Measurements from ENCODE around the gene INPP5D. TPM values are rescaled to one million over a fixed set of nuclear protein-coding genes. Genes with fewer than 3 reads are reported as not detected.

The INPP5D gene
- total and polyA plus RNA-seq, 5 donors from 2014 or later = 56.9 to 278 (median 69.9) TPM

GRCh38 chr2:233087713-233088112, 27.6 kb downstream of the INPP5D start:
- peak overlapping the region in 2 of 4 donors; percentile 5 to 28 for H3K4me3 Mint-ChIP-seq
- peaks cover 10% of the 10 kb centered on the region for H3K27me3 Mint-ChIP-seq
- H3K27ac Mint-ChIP-seq = peak overlapping the region; percentile 86 to 100 (median 89)
- H3K36me3 Mint-ChIP-seq = peaks cover 48% of the 10 kb centered on the region
- Histone ChIP-seq H3K27ac (ENCODE audit: insufficient read depth, low read length, poor library complexity, severe bottlenecking) (peak overlapping the region; percentile 89), H3K9me3 (ENCODE audit: control insufficient read depth in 2 of 2, low read length in 2 of 2) (no peaks in the 10 kb centered on the region), H3K4me1 (ENCODE audit: control insufficient read depth, insufficient read depth, low read length, poor library complexity, severe bottlenecking) (peaks cover 61% of the 10 kb centered on the region), H3K4me3 (ENCODE audit: low read depth, low read length) (no peak overlapping the region), H3K27me3 (ENCODE audit: control insufficient read depth, insufficient read depth, low read length) (no peaks in the 10 kb centered on the region), H3K36me3 (ENCODE audit: control insufficient read depth, insufficient read depth, low read length) (peaks cover 39% of the 10 kb centered on the region)
- DNase-seq (no peak), ATAC-seq (ENCODE audit: low read depth in 2 of 2) (no peak)
- peaks cover 0 to 3% (median 0%) of the 10 kb centered on the region in 7 donors for H3K9me3 Mint-ChIP-seq
- peaks cover 26 to 85% (median 55%) of the 10 kb centered on the region in 4 donors for H3K4me1 Mint-ChIP-seq

- H3K36me3 ChIP-seq (ENCODE audit: control insufficient read depth, insufficient read depth, low read length) = peaks cover 45% of the 10 kb centered on the region
- H3K9me3 ChIP-seq (ENCODE audit: control insufficient read depth in 2 of 2, low read length in 2 of 2) = no peaks in the 10 kb centered on the region
- DNase-seq = no peak
- Mint-ChIP-seq H3K36me3 (peaks cover 44% of the 10 kb centered on the region), H3K9me3 (peaks cover 0 to 3% (median 0%) of the 10 kb centered on the region in 7 donors), H3K27me3 (peaks cover 8% of the 10 kb centered on the region), H3K27ac (peak overlapping the region; percentile 20 to 100 (median 89)), H3K4me3 (no peak overlapping the region), H3K4me1 (peaks cover 25 to 85% (median 58%) of the 10 kb centered on the region in 4 donors)
- ATAC-seq (ENCODE audit: low read depth in 2 of 2) = no peak
- no peak overlapping the region for H3K27ac ChIP-seq (ENCODE audit: insufficient read depth, low read length, poor library complexity, severe bottlenecking)
- H3K4me1 ChIP-seq (ENCODE audit: control insufficient read depth, insufficient read depth, low read length, poor library complexity, severe bottlenecking) = peaks cover 55% of the 10 kb centered on the region
- no peaks in the 10 kb centered on the region for H3K27me3 ChIP-seq (ENCODE audit: control insufficient read depth, insufficient read depth, low read length)
- no peak overlapping the region for H3K4me3 ChIP-seq (ENCODE audit: low read depth, low read length)
Measured at GRCh38 chr2:233088972-233089345, 28.8 kb downstream of the INPP5D start.

GRCh38 chr2:233089851-233090250, 29.7 kb downstream of the INPP5D start:
- ATAC-seq (ENCODE audit: low read depth in 2 of 2) (no peak), DNase-seq (no peak)
- Histone ChIP-seq H3K36me3 (ENCODE audit: control insufficient read depth, insufficient read depth, low read length) (peaks cover 45% of the 10 kb centered on the region), H3K27me3 (ENCODE audit: control insufficient read depth, insufficient read depth, low read length) (no peaks in the 10 kb centered on the region), H3K9me3 (ENCODE audit: control insufficient read depth in 2 of 2, low read length in 2 of 2) (no peaks in the 10 kb centered on the region), H3K4me1 (ENCODE audit: control insufficient read depth, insufficient read depth, low read length, poor library complexity, severe bottlenecking) (peaks cover 51% of the 10 kb centered on the region), H3K4me3 (ENCODE audit: low read depth, low read length) (no peak overlapping the region), H3K27ac (ENCODE audit: insufficient read depth, low read length, poor library complexity, severe bottlenecking) (no peak overlapping the region)
- H3K27ac Mint-ChIP-seq = peak overlapping the region; percentile 20 to 91 (median 67)
- no peak overlapping the region for H3K4me3 Mint-ChIP-seq
- peaks cover 4% of the 10 kb centered on the region for H3K27me3 Mint-ChIP-seq
- peaks cover 39% of the 10 kb centered on the region for H3K36me3 Mint-ChIP-seq
- H3K4me1 Mint-ChIP-seq = peaks cover 22 to 84% (median 60%) of the 10 kb centered on the region in 4 donors
- H3K9me3 Mint-ChIP-seq = peaks cover 0 to 3% (median 0%) of the 10 kb centered on the region in 7 donors

- Mint-ChIP-seq H3K9me3 (peaks cover 0 to 3% (median 0%) of the 10 kb centered on the region in 7 donors), H3K4me3 (peak overlapping the region in 2 of 4 donors; percentile 37 to 64), H3K4me1 (peaks cover 20 to 78% (median 60%) of the 10 kb centered on the region in 4 donors), H3K27me3 (no peaks in the 10 kb centered on the region), H3K27ac (peak overlapping the region; percentile 75 to 91 (median 81)), H3K36me3 (peaks cover 38% of the 10 kb centered on the region)
- H3K9me3 ChIP-seq (ENCODE audit: control insufficient read depth in 2 of 2, low read length in 2 of 2) = no peaks in the 10 kb centered on the region
- H3K27ac ChIP-seq (ENCODE audit: insufficient read depth, low read length, poor library complexity, severe bottlenecking) = no peak overlapping the region
- H3K36me3 ChIP-seq (ENCODE audit: control insufficient read depth, insufficient read depth, low read length) = peaks cover 48% of the 10 kb centered on the region
- H3K4me3 ChIP-seq (ENCODE audit: low read depth, low read length) = no peak overlapping the region
- DNase-seq (no peak), ATAC-seq (ENCODE audit: low read depth in 2 of 2) (no peak)
- H3K4me1 ChIP-seq (ENCODE audit: control insufficient read depth, insufficient read depth, low read length, poor library complexity, severe bottlenecking) = peaks cover 41% of the 10 kb centered on the region
- no peaks in the 10 kb centered on the region for H3K27me3 ChIP-seq (ENCODE audit: control insufficient read depth, insufficient read depth, low read length)
Measured at GRCh38 chr2:233090879-233091278, 30.7 kb downstream of the INPP5D start.

DNA sequence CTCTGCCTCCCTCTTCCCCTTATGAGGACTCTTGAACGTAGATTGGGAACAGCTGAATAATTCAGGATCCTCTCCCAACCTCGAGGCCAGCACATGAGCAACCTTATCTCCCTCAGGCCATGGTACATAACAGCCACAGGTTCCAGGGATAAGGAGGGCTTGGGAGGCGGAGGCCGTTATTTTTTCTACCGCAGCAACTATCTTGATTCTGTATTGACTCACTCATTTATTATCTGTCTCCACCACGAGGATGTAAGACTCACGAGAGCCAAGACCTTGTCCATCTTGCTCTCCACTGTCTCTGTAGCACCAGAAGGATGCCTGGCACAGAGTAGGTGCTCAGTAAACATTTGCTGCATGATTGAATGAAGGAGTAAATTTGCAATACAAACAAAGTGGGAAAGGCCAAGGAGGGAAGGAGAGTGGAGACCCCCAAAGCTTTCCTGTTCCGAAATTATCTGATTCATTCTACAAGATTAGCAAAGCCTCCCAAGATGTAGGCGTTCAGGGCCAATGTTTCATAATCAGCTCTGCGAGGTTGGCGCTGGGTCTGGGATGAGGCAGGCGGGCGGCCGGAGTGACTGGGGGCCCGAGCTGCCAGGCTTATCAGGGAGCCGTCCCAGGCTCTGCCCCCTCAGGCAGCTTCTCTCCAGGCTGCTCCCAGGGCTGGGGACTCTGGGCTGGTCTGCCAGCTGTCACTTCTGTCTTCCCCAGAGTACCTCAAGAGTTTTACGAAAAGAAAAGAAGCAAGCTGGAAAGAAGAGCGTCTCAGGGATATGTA, 31.6 kb downstream of the INPP5D start:
- Mint-ChIP-seq H3K9me3 (peaks cover 0 to 3% (median 0%) of the 10 kb centered on the region in 7 donors), H3K27me3 (no peaks in the 10 kb centered on the region), H3K27ac (peak overlapping the region; percentile 87 to 93 (median 91)), H3K4me1 (peaks cover 17 to 78% (median 62%) of the 10 kb centered on the region in 4 donors), H3K36me3 (peaks cover 41% of the 10 kb centered on the region), H3K4me3 (peak overlapping the region in 3 of 4 donors; percentile 10 to 64 (median 63))
- ATAC-seq (ENCODE audit: low read depth in 2 of 2) (no peak), DNase-seq (no peak)
- Histone ChIP-seq H3K27ac (ENCODE audit: insufficient read depth, low read length, poor library complexity, severe bottlenecking) (peak overlapping the region; percentile 25), H3K4me3 (ENCODE audit: low read depth, low read length) (no peak overlapping the region), H3K4me1 (ENCODE audit: control insufficient read depth, insufficient read depth, low read length, poor library complexity, severe bottlenecking) (peaks cover 33% of the 10 kb centered on the region), H3K27me3 (ENCODE audit: control insufficient read depth, insufficient read depth, low read length) (no peaks in the 10 kb centered on the region), H3K36me3 (ENCODE audit: control insufficient read depth, insufficient read depth, low read length) (peaks cover 48% of the 10 kb centered on the region), H3K9me3 (ENCODE audit: control insufficient read depth in 2 of 2, low read length in 2 of 2) (no peaks in the 10 kb centered on the region)

DNA sequence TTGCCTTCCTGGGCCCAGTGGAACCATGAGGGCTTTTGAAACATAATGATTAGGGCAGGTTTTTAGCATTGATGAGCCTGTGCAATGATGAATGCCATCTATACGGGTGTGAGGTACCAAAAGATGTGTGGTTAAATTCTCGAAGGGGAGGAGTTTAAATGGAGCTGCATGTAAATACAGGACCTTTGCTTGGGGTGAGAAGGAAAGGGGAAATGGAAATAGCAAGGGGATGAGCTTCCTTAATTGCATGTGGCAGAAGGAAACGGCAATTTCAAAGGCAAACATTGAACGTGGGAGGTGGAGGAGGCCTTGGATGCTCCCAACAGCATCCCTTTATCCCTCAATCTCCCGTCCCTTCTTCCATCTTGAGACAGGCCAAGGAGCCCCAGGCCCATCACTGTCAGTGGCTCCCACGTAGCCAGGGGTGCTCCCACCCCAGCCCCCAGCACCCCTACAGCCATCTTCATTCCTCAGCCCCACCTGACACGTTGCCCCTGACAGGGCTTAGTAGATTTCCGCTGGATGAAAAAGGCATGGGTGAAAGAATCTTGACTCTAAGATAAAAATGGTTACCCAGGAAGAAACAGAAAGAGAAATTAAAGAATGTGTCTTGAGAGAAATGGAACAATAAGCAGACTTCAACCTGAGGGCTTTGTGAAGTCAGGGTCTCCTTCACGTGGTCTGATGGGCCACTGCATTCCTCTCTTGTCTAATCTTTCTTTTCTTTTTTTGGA, 32.5 kb downstream of the INPP5D start:
- Histone ChIP-seq H3K27me3 (ENCODE audit: control insufficient read depth, insufficient read depth, low read length) (no peaks in the 10 kb centered on the region), H3K4me3 (ENCODE audit: low read depth, low read length) (peak overlapping the region; percentile 16), H3K36me3 (ENCODE audit: control insufficient read depth, insufficient read depth, low read length) (peaks cover 50% of the 10 kb centered on the region), H3K9me3 (ENCODE audit: control insufficient read depth in 2 of 2, low read length in 2 of 2) (no peaks in the 10 kb centered on the region), H3K27ac (ENCODE audit: insufficient read depth, low read length, poor library complexity, severe bottlenecking) (peak overlapping the region; percentile 35), H3K4me1 (ENCODE audit: control insufficient read depth, insufficient read depth, low read length, poor library complexity, severe bottlenecking) (peaks cover 30% of the 10 kb centered on the region)
- H3K4me3 Mint-ChIP-seq = peak overlapping the region; percentile 7 to 64 (median 36)
- H3K27me3 Mint-ChIP-seq = no peaks in the 10 kb centered on the region
- peak overlapping the region; percentile 87 to 93 (median 91) for H3K27ac Mint-ChIP-seq
- peaks cover 0 to 3% (median 0%) of the 10 kb centered on the region in 7 donors for H3K9me3 Mint-ChIP-seq
- peaks cover 23 to 82% (median 62%) of the 10 kb centered on the region in 4 donors for H3K4me1 Mint-ChIP-seq
- ATAC-seq (ENCODE audit: low read depth in 2 of 2) = no peak
- peaks cover 37% of the 10 kb centered on the region for H3K36me3 Mint-ChIP-seq
- DNase-seq = no peak

DNA sequence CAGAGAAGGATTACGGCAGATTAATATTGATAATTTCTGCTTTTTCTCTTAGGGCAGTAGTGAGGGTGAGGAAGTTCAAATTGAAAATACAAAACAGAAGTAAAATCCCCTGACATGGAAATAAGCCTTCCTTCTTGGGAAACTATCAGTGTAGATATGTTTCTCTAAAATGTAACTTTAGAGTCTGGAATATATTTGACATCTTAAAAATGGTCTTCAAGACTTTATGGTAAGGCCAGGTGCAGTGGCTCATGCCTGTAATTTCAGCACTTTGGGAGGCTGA, 33.0 kb downstream of the INPP5D start:
- peaks cover 50% of the 10 kb centered on the region for H3K36me3 ChIP-seq (ENCODE audit: control insufficient read depth, insufficient read depth, low read length)

More for the DNA sequence above, 33.0 kb downstream of the INPP5D start:
- H3K27me3 Mint-ChIP-seq = no peaks in the 10 kb centered on the region
- peak overlapping the region in 2 of 4 donors; percentile 22 to 23 for H3K4me3 Mint-ChIP-seq
- peaks cover 25 to 81% (median 61%) of the 10 kb centered on the region in 4 donors for H3K4me1 Mint-ChIP-seq
- Histone ChIP-seq H3K4me1 (ENCODE audit: control insufficient read depth, insufficient read depth, low read length, poor library complexity, severe bottlenecking) (peaks cover 31% of the 10 kb centered on the region), H3K4me3 (ENCODE audit: low read depth, low read length) (no peak overlapping the region), H3K9me3 (ENCODE audit: control insufficient read depth in 2 of 2, low read length in 2 of 2) (no peaks in the 10 kb centered on the region), H3K27ac (ENCODE audit: insufficient read depth, low read length, poor library complexity, severe bottlenecking) (peak overlapping the region; percentile 35), H3K27me3 (ENCODE audit: control insufficient read depth, insufficient read depth, low read length) (no peaks in the 10 kb centered on the region)
- no peak for DNase-seq
- peak overlapping the region; percentile 87 to 93 (median 91) for H3K27ac Mint-ChIP-seq
- no peak for ATAC-seq (ENCODE audit: low read depth in 2 of 2)
- peaks cover 34% of the 10 kb centered on the region for H3K36me3 Mint-ChIP-seq
- H3K9me3 Mint-ChIP-seq = peaks cover 0 to 3% (median 0%) of the 10 kb centered on the region in 7 donors
